ENCODE measurements around the gene CDKN2D. TPM values are rescaled to one million over a fixed set of nuclear protein-coding genes. Genes with fewer than 3 reads are reported as not detected.

The CDKN2D gene
- total and polyA plus RNA-seq, 9 donors = 2.8 to 7.6 (median 5.6) TPM

- no peaks in the 10 kb centered on the region for H3K4me1 ChIP-seq (ENCODE audit: insufficient read depth)
- intact Hi-C loops (cut with DNase I) = no loop called here
- H3K27ac ChIP-seq = no peak overlapping the region
- no peak overlapping the region for H3K4me3 ChIP-seq
- no peak for TF ChIP-seq EP300 (IDR thresholded peaks at IDR 0.05)
- TF ChIP-seq CTCF (IDR thresholded peaks at IDR 0.05) = no peak
- no peak for TF ChIP-seq POLR2A (IDR thresholded peaks at IDR 0.05)
- 87 to 94% (median 90%) methylated on average over 7 of the region's 7 CpGs for WGBS, 3 donors
- H3K9me3 ChIP-seq = no peaks in the 10 kb centered on the region
- H3K36me3 ChIP-seq = no peaks in the 10 kb centered on the region
- no peaks in the 10 kb centered on the region for H3K27me3 ChIP-seq
- DNase-seq = no peak
Observed at GRCh38 chr19:10525636-10526035, 43.1 kb downstream of the CDKN2D start.

GRCh38 chr19:10523135-10523636 lies 45.6 kb downstream of the CDKN2D start:
- intact Hi-C loops (cut with DNase I) = no loop called here
- H3K4me1 ChIP-seq (ENCODE audit: insufficient read depth) = no peaks in the 10 kb centered on the region
- no peak overlapping the region for H3K27ac ChIP-seq
- no peaks in the 10 kb centered on the region for H3K36me3 ChIP-seq
- TF ChIP-seq EP300 (IDR thresholded peaks at IDR 0.05) (no peak), POLR2A (IDR thresholded peaks at IDR 0.05) (no peak), CTCF (IDR thresholded peaks at IDR 0.05) (no peak)
- 64 to 71% (median 66%) methylated on average over 3 of the region's 3 CpGs for WGBS, 3 donors
- H3K27me3 ChIP-seq = no peaks in the 10 kb centered on the region
- no peaks in the 10 kb centered on the region for H3K9me3 ChIP-seq
- no peak overlapping the region for H3K4me3 ChIP-seq
- no peak for DNase-seq

- WGBS, 3 donors = 73 to 77% (median 76%) methylated on average over 13 of the region's 13 CpGs
- Histone ChIP-seq H3K27me3 (peaks cover 4% of the 10 kb centered on the region), H3K4me1 (ENCODE audit: insufficient read depth) (peaks cover 3% of the 10 kb centered on the region), H3K4me3 (no peak overlapping the region), H3K9me3 (no peaks in the 10 kb centered on the region), H3K27ac (no peak overlapping the region), H3K36me3 (no peaks in the 10 kb centered on the region)
- TF ChIP-seq POLR2A (IDR thresholded peaks at IDR 0.05) (no peak), CTCF (IDR thresholded peaks at IDR 0.05) (no peak), EP300 (IDR thresholded peaks at IDR 0.05) (no peak)
- intact Hi-C loops (cut with DNase I) = no loop called here
- DNase-seq = no peak
Observed at GRCh38 chr19:10521461-10522171, 47.2 kb downstream of the CDKN2D start.

GRCh38 chr19:10520652-10521318 lies 48.0 kb downstream of the CDKN2D start:
- H3K4me1 ChIP-seq (ENCODE audit: insufficient read depth) = peaks cover 3% of the 10 kb centered on the region
- no peak overlapping the region for H3K4me3 ChIP-seq
- H3K27ac ChIP-seq = no peak overlapping the region
- 74 to 81% (median 81%) methylated on average over 15 of the region's 15 CpGs for WGBS, 3 donors
- intact Hi-C loops (cut with DNase I) = no loop called here
- H3K9me3 ChIP-seq = no peaks in the 10 kb centered on the region
- H3K27me3 ChIP-seq = peaks cover 4% of the 10 kb centered on the region
- TF ChIP-seq EP300 (IDR thresholded peaks at IDR 0.05) (no peak), CTCF (IDR thresholded peaks at IDR 0.05) (no peak), POLR2A (IDR thresholded peaks at IDR 0.05) (no peak)
- DNase-seq = no peak
- H3K36me3 ChIP-seq = no peaks in the 10 kb centered on the region
